AG04449 (cell line): ENCODE results near the gene GABRB3.

Experiments used
- CTCF ChIA-PET: fragments of 350-600 bp; formaldehyde crosslinking; extraction: SDS; loops from one replicate; lab custom pipeline; 2021; ENCODE audit warnings: antibody characterized with exemption; lab: Yijun Ruan, JAX
- POLR2A ChIA-PET: fragments of 400-600, 350-600 bp; formaldehyde crosslinking; extraction: SDS; loops from one replicate; lab custom pipeline; 2020; ENCODE audit warnings: antibody characterized with exemption, inconsistent platforms; lab: Yijun Ruan, JAX
- DNase-seq: peaks from one replicate; pipeline ENCODE4 v3.0.0-alpha.2; 2010; ENCODE audit warnings: low read depth, low spot score
- H3K4me3 ChIP-seq: 2 replicates; pipeline ENCODE4 v1.5.1; 2011; ENCODE audit warnings: low read depth, mild to moderate bottlenecking, control low read depth, low read length
- CTCF ChIP-seq: IDR thresholded peaks from one replicate; pipeline ENCODE4 v1.5.1; 2011; ENCODE audit warnings: mild to moderate bottlenecking, moderate library complexity, low read length, control low read depth, inconsistent platforms; ENCODE audit not compliant: insufficient read depth; ENCODE audit errors: missing control alignments

The GABRB3 gene

GRCh38 chr15:26635614-26636013, 137.3 kb downstream of the GABRB3 start:
- H3K4me3 ChIP-seq = no peak overlapping the region
- ChIA-PET POLR2A (no interaction called here), CTCF (no interaction called here)
- TF ChIP-seq CTCF = no peak
- DNase-seq = no peak

- CTCF ChIA-PET = no interaction called here
- no peak for DNase-seq
- no peak for TF ChIP-seq CTCF
These were observed 137.8 kb downstream of the GABRB3 start for GRCh38 chr15:26635105-26635504.

GRCh38 chr15:26634319-26634718, 138.5 kb downstream of the GABRB3 start:
- CTCF ChIA-PET = no interaction called here

More at GRCh38 chr15:26635105-26635504, 137.8 kb downstream of the GABRB3 start:
- H3K4me3 ChIP-seq = no peak overlapping the region
- POLR2A ChIA-PET = no interaction called here

GRCh38 chr15:26632500-26632899, 140.4 kb downstream of the GABRB3 start:
- DNase-seq = no peak
- no peak overlapping the region for H3K4me3 ChIP-seq
- POLR2A ChIA-PET = no interaction called here
- CTCF ChIA-PET = no interaction called here
- TF ChIP-seq CTCF = no peak

More at GRCh38 chr15:26634319-26634718, 138.5 kb downstream of the GABRB3 start:
- POLR2A ChIA-PET = no interaction called here
- DNase-seq = no peak
- H3K4me3 ChIP-seq = no peak overlapping the region
- TF ChIP-seq CTCF = no peak

GRCh38 chr15:26631894-26632293, 141.0 kb downstream of the GABRB3 start:
- H3K4me3 ChIP-seq = no peak overlapping the region
- no peak for TF ChIP-seq CTCF
- CTCF ChIA-PET = no interaction called here
- POLR2A ChIA-PET = no interaction called here
- no peak for DNase-seq

- CTCF ChIA-PET = no interaction called here
- no peak for DNase-seq
- no peak overlapping the region for H3K4me3 ChIP-seq
- no peak for TF ChIP-seq CTCF
- POLR2A ChIA-PET = no interaction called here
These were observed 142.0 kb downstream of the GABRB3 start for GRCh38 chr15:26630857-26631256.
